GM19452 (cell line): ENCODE results near the gene KITLG.
"Not testable (repeated sequence)": the region's sequence is repeated elsewhere in the genome, so short reads cannot be mapped to it uniquely, and the experiment has no call there.

Source experiments
- ATAC-seq: cut with Tn5 transposase; IDR thresholded peaks from one replicate; pipeline ENCODE4 v1.9.1; 2021; ENCODE audit not compliant: unreplicated experiment

KITLG gene

GRCh38 chr12:88577537-88577936 lies 2.7 kb downstream of the KITLG start:
- no peak for ATAC-seq

GRCh38 chr12:88576866-88577265 lies 3.4 kb downstream of the KITLG start:
- no peak for ATAC-seq

GRCh38 chr12:88575361-88575970 lies 4.8 kb downstream of the KITLG start:
- no peak for ATAC-seq

- no peak for ATAC-seq
These were observed 6.0 kb downstream of the KITLG start for GRCh38 chr12:88574278-88574677.

- no peak for ATAC-seq
These were observed 6.7 kb downstream of the KITLG start for GRCh38 chr12:88573583-88573982.

- ATAC-seq: no peak
These were observed 7.3 kb downstream of the KITLG start for GRCh38 chr12:88572781-88573549.

GRCh38 chr12:88571543-88571942 lies 8.7 kb downstream of the KITLG start:
- no peak for ATAC-seq

GRCh38 chr12:88570103-88570502 lies 10.2 kb downstream of the KITLG start:
- no peak for ATAC-seq

- no peak for ATAC-seq
These were observed 13.8 kb downstream of the KITLG start for GRCh38 chr12:88566430-88566829.

- ATAC-seq: no peak
These were observed 17.3 kb downstream of the KITLG start for GRCh38 chr12:88562846-88563582.

- no peak for ATAC-seq
These were observed 18.1 kb downstream of the KITLG start for GRCh38 chr12:88562151-88562550.

- ATAC-seq: no peak
These were observed 20.5 kb downstream of the KITLG start for GRCh38 chr12:88559772-88560171.

GRCh38 chr12:88559199-88559598 lies 21.1 kb downstream of the KITLG start:
- no peak for ATAC-seq

GRCh38 chr12:88558340-88558867 lies 21.9 kb downstream of the KITLG start:
- ATAC-seq: no peak

GRCh38 chr12:88556213-88556774 lies 24.0 kb downstream of the KITLG start:
- no peak for ATAC-seq

GRCh38 chr12:88553941-88554658 lies 26.2 kb downstream of the KITLG start:
- no peak for ATAC-seq

GRCh38 chr12:88552610-88553079 lies 27.6 kb downstream of the KITLG start:
- ATAC-seq: no peak

- no peak for ATAC-seq
These were observed 30.3 kb downstream of the KITLG start for GRCh38 chr12:88549929-88550328.

GRCh38 chr12:88547949-88548348 lies 32.3 kb downstream of the KITLG start:
- ATAC-seq: not testable (repeated sequence)

GRCh38 chr12:88546853-88547252 lies 33.4 kb downstream of the KITLG start:
- ATAC-seq: no peak

GRCh38 chr12:88546226-88546625 lies 34.0 kb downstream of the KITLG start:
- no peak for ATAC-seq
